Body of pancreas (tissue), 4 donors: ENCODE data around the gene MAML2.

ENCODE experiments used
- POLR2A ChIP-seq, 3 donors: fragments of 450-650 bp; IDR thresholded peaks; one replicate each; pipeline ENCODE4 v1.6.1; 2016; ENCODE audit warnings: antibody characterized with exemption in 3 of 3, mild to moderate bottlenecking in 2 of 3
- TF ChIP-seq, protein P1 (sequence below), 7 experiments: fragments of 450-650 bp in 4 of 7; fragments of 200-600 bp in 3 of 7; sonication (generic) in 3 of 7; IDR thresholded peaks; one replicate each; pipeline ENCODE4 v1.5.1; 2016 to 2019; ENCODE audit warnings: antibody characterized with exemption in 7 of 7

DNA sequence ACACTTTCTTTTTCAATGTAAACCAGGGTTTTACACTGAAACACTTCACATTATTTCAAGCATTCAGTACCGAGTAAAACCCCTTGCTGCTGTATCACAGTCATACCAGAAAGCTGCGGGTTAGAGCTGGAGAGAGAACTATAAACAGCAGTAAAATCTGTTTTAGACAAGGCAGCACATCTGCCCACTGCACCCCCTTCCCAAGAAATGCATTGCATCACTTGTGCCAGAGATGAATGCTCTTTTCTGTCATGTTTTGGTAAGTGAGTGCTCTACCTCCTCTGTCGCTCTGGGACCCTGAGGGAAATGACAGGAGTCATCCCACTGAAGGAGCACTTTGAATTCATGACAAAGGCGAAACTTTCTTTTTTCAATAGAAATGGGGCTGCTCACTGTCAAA, 107.2 kb downstream of the MAML2 start:
- TF ChIP-seq, protein P1, sequence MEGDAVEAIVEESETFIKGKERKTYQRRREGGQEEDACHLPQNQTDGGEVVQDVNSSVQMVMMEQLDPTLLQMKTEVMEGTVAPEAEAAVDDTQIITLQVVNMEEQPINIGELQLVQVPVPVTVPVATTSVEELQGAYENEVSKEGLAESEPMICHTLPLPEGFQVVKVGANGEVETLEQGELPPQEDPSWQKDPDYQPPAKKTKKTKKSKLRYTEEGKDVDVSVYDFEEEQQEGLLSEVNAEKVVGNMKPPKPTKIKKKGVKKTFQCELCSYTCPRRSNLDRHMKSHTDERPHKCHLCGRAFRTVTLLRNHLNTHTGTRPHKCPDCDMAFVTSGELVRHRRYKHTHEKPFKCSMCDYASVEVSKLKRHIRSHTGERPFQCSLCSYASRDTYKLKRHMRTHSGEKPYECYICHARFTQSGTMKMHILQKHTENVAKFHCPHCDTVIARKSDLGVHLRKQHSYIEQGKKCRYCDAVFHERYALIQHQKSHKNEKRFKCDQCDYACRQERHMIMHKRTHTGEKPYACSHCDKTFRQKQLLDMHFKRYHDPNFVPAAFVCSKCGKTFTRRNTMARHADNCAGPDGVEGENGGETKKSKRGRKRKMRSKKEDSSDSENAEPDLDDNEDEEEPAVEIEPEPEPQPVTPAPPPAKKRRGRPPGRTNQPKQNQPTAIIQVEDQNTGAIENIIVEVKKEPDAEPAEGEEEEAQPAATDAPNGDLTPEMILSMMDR (IDR thresholded peaks at IDR 0.05) = no peak
- TF ChIP-seq POLR2A (IDR thresholded peaks at IDR 0.05) = no peak
